Cortex of kidney (tissue), 1 donor: Measurements from ENCODE around the gene CRELD2.

Experiments
- DNase-seq: peaks from one replicate; lab custom pipeline; 2025; lab: John Stamatoyannopoulos, UW

Gene CRELD2

GRCh38 chr22:49917974-49918910, at the start of gene CRELD2, which contains the start of gene ALG12:
Gene CRELD2, plus strand, starts transcription at chr22:49918634. Its CDS starts 136 bp downstream, at chr22:49918770.
Gene ALG12, minus strand, starts transcription at chr22:49918438. Its CDS starts 4,673 bp downstream, at chr22:49913765.
- peak; percentile 84 for DNase-seq

- DNase-seq: no peak
These were observed 49.2 kb upstream of the CRELD2 start for GRCh38 chr22:49869086-49869830.

- DNase-seq: no peak
These were observed 48.4 kb upstream of the CRELD2 start for GRCh38 chr22:49869845-49870712.

GRCh38 chr22:49871482-49871881, 47.0 kb upstream of the CRELD2 start:
- DNase-seq: no peak

- DNase-seq: no peak
These were observed 46.1 kb upstream of the CRELD2 start for GRCh38 chr22:49872347-49872746.

GRCh38 chr22:49873228-49873940, 45.0 kb upstream of the CRELD2 start:
- no peak for DNase-seq

GRCh38 chr22:49877642-49878041, 40.8 kb upstream of the CRELD2 start:
- no peak for DNase-seq

- DNase-seq: no peak
These were observed 40.2 kb upstream of the CRELD2 start for GRCh38 chr22:49878206-49878605.

- DNase-seq: no peak
These were observed 38.6 kb upstream of the CRELD2 start for GRCh38 chr22:49879871-49880270.

GRCh38 chr22:49880281-49880680, 38.2 kb upstream of the CRELD2 start:
- no peak for DNase-seq

- DNase-seq: no peak
These were observed 36.6 kb upstream of the CRELD2 start for GRCh38 chr22:49881856-49882255.

- DNase-seq: no peak
These were observed 35.7 kb upstream of the CRELD2 start for GRCh38 chr22:49882519-49883293.

GRCh38 chr22:49883294-49883640, 35.2 kb upstream of the CRELD2 start:
- DNase-seq: no peak

- no peak for DNase-seq
These were observed 34.4 kb upstream of the CRELD2 start for GRCh38 chr22:49884075-49884474.

GRCh38 chr22:49884503-49885260, 33.8 kb upstream of the CRELD2 start:
- no peak for DNase-seq

- DNase-seq: no peak
These were observed 33.2 kb upstream of the CRELD2 start for GRCh38 chr22:49885281-49885680.

- DNase-seq: no peak
These were observed 32.6 kb upstream of the CRELD2 start for GRCh38 chr22:49885881-49886280.

GRCh38 chr22:49886346-49887063, 31.9 kb upstream of the CRELD2 start:
- DNase-seq: no peak

- no peak for DNase-seq
These were observed 31.4 kb upstream of the CRELD2 start for GRCh38 chr22:49887064-49887451.
